ENCODE measurements around the gene FHL2. TPM values are rescaled to one million over a fixed set of nuclear protein-coding genes. Genes with fewer than 3 reads are reported as not detected.

The FHL2 gene
- total RNA-seq, 4 donors from 2014 or later = 56.1 to 140 (median 89.2) TPM

GRCh38 chr2:105324732-105325131 lies 74.1 kb downstream of the FHL2 start:
- TF ChIP-seq POLR2AphosphoS5 (IDR thresholded peaks at IDR 0.05) = no peak
- TF ChIP-seq POLR2A (IDR thresholded peaks at IDR 0.05) = no peak
- no peak for TF ChIP-seq CTCF (IDR thresholded peaks at IDR 0.05)
- no peak for TF ChIP-seq EP300 (IDR thresholded peaks at IDR 0.05; ENCODE audit: low read depth)
- in situ Hi-C loops (cut with MboI; ENCODE audit: low pct_ligation_motif_present in 1 of 4, low pct_unique_long_range_greater_than_20kb in 1 of 4, low sequenced_read_pairs in 3 of 4) = no loop called here
- DNase-seq = no peak
- H3K4me1 ChIP-seq = peaks cover 5 to 18% (median 8%) of the 10 kb centered on the region in 4 donors
- H3K27me3 ChIP-seq = no peaks in the 10 kb centered on the region
- no peak overlapping the region for H3K4me3 ChIP-seq
- H3K27ac ChIP-seq = no peak overlapping the region
- whole genome bisulfite sequencing, 2 donors (ENCODE audit: low coverage in 1 of 2) = 77% methylated on average over 4 of the region's 4 CpGs; no CpG with 5 or more reads in 1 of the 2 donors
- intact Hi-C loops (cut with DNase I; ENCODE audit: low total_unique reads) = no loop called here
- no peaks in the 10 kb centered on the region for H3K9me3 ChIP-seq
- H3K36me3 ChIP-seq = no peaks in the 10 kb centered on the region

- H3K36me3 ChIP-seq = no peaks in the 10 kb centered on the region
- no peaks in the 10 kb centered on the region for H3K9me3 ChIP-seq
- no peak overlapping the region for H3K27ac ChIP-seq
- intact Hi-C loops (cut with DNase I; ENCODE audit: low total_unique reads) = no loop called here
- no peaks in the 10 kb centered on the region for H3K27me3 ChIP-seq
- WGBS, 2 donors (ENCODE audit: low coverage in 1 of 2) = 71 to 76% methylated on average over 4 of the region's 4 CpGs
- H3K4me1 ChIP-seq = peaks cover 5 to 18% (median 8%) of the 10 kb centered on the region in 4 donors
- H3K4me3 ChIP-seq = no peak overlapping the region
- in situ Hi-C loops (cut with MboI; ENCODE audit: low pct_ligation_motif_present in 1 of 4, low pct_unique_long_range_greater_than_20kb in 1 of 4, low sequenced_read_pairs in 3 of 4) = no loop called here
- DNase-seq = no peak
- TF ChIP-seq CTCF (IDR thresholded peaks at IDR 0.05) (no peak), POLR2AphosphoS5 (IDR thresholded peaks at IDR 0.05) (no peak), EP300 (IDR thresholded peaks at IDR 0.05; ENCODE audit: low read depth) (no peak), POLR2A (IDR thresholded peaks at IDR 0.05) (no peak)
Measured at GRCh38 chr2:105324101-105324500, 74.8 kb downstream of the FHL2 start.

- in situ Hi-C loops (cut with MboI; ENCODE audit: low pct_ligation_motif_present in 1 of 4, low pct_unique_long_range_greater_than_20kb in 1 of 4, low sequenced_read_pairs in 3 of 4) (no loop called here), intact Hi-C loops (cut with DNase I; ENCODE audit: low total_unique reads) (no loop called here)
- whole genome bisulfite sequencing, 2 donors (ENCODE audit: low coverage in 1 of 2) = 74% methylated on average over 5 of the region's 5 CpGs; no CpG with 5 or more reads in 1 of the 2 donors
- TF ChIP-seq EP300 (IDR thresholded peaks at IDR 0.05; ENCODE audit: low read depth) (no peak), POLR2AphosphoS5 (IDR thresholded peaks at IDR 0.05) (no peak), CTCF (IDR thresholded peaks at IDR 0.05) (no peak), POLR2A (IDR thresholded peaks at IDR 0.05) (no peak)
- peaks cover 0 to 10% (median 1%) of the 10 kb centered on the region in 4 donors for H3K4me1 ChIP-seq
- DNase-seq = no peak
- no peak overlapping the region for H3K27ac ChIP-seq
- H3K4me3 ChIP-seq = no peak overlapping the region
- H3K27me3 ChIP-seq = no peaks in the 10 kb centered on the region
- no peaks in the 10 kb centered on the region for H3K9me3 ChIP-seq
- no peaks in the 10 kb centered on the region for H3K36me3 ChIP-seq
Measured at GRCh38 chr2:105323111-105323510, 75.7 kb downstream of the FHL2 start.

- no peak overlapping the region for H3K27ac ChIP-seq
- intact Hi-C loops (cut with DNase I; ENCODE audit: low total_unique reads) (no loop called here), in situ Hi-C loops (cut with MboI; ENCODE audit: low pct_ligation_motif_present in 1 of 4, low pct_unique_long_range_greater_than_20kb in 1 of 4, low sequenced_read_pairs in 3 of 4) (no loop called here)
- TF ChIP-seq CTCF (IDR thresholded peaks at IDR 0.05) (no peak), POLR2AphosphoS5 (IDR thresholded peaks at IDR 0.05) (no peak), POLR2A (IDR thresholded peaks at IDR 0.05) (no peak), EP300 (IDR thresholded peaks at IDR 0.05; ENCODE audit: low read depth) (no peak)
- WGBS, 2 donors (ENCODE audit: low coverage in 1 of 2) = 74 to 85% methylated on average over 3 of the region's 3 CpGs
- H3K36me3 ChIP-seq = no peaks in the 10 kb centered on the region
- H3K9me3 ChIP-seq = no peaks in the 10 kb centered on the region
- H3K4me3 ChIP-seq = no peak overlapping the region
- H3K4me1 ChIP-seq = peaks cover 0 to 8% (median 0%) of the 10 kb centered on the region in 4 donors
- no peak for DNase-seq
- no peaks in the 10 kb centered on the region for H3K27me3 ChIP-seq
Measured at GRCh38 chr2:105321875-105322646, 76.8 kb downstream of the FHL2 start.
